HG02759 (cell line): Measurements from ENCODE around the gene SV2C.
A peak's percentile ranks its signal among the peaks of the same experiment; 100 is the strongest.

Experiments
- ATAC-seq: cut with Tn5 transposase; IDR thresholded peaks from one replicate; pipeline ENCODE4 v1.9.1; 2021; ENCODE audit warnings: mild to moderate bottlenecking, moderate library complexity; ENCODE audit not compliant: unreplicated experiment

Gene SV2C

DNA sequence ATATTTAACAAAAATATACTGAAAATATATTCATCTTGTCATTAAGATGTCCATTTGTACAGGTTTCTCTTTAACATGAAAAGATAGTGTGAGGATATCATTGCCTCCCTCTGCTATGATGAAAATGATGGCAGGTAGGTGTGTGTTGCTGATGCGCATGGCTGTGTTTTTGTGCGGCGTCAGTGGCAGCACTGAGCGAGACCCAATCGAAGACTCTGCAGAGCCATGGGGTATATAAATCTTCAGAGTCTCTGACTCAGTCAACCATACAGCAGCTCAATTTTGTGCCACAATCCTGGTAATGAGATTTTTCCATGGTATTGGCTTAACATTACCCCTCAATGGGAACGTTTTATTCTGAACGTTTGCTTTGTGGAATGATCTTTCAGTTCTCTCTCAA, 166.4 kb downstream of the SV2C start:
- no peak for ATAC-seq

DNA sequence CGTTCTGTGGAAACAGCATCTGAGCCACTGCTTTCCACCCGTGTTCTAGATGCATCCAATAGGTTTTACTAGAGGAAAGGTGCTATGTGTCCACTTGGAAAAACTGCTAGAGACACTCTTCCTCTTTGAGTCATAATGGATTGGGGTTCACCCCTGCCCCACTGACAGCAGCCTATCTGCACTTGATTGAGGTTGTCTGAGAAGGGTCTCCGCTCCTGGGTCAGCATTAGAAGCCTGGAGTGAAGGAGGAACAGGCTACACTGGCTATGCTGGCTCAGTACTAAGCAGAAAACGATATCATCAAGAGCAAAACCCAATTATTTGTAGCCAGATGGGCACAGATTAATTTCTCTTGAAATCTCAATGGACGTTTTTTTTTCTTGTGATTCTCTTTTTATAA, 167.3 kb downstream of the SV2C start:
- ATAC-seq, result no peak

DNA sequence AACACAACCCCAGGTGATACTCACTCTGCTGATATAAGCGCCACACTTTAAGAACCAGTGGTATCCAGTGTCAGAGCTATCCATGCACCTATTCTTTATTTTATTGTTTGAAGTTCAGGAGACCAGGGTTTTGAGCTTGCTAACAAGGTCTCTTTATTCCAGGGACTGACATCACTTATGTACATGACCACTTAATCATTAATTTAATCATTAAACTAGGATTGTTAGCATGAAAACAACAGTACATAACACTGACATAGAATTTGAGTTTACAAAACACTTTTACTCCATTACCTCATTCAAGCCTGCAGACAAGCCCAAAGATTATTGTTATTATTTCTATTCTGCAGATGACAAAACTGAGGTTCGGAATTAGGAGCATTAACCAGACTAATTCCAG, 168.5 kb downstream of the SV2C start:
- no peak for ATAC-seq

DNA sequence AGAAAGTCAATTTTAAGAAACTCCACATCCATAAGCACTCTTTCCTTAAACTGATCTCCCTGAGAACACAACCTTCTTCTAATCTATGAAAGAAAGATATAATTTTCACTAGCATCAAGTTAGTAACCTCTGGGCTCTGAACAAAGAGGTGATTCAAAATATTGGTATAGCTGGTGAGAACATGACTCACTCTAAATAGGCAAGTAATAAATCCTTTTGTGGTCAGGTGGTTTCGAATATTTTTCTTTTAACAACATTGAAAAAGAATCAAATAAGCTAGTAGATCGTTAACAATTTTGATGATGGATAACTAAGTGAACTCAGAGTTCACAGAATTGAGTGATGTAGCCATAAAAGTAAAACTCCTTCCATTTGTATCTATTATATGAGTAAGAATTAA, 169.3 kb downstream of the SV2C start:
- no peak for ATAC-seq

DNA sequence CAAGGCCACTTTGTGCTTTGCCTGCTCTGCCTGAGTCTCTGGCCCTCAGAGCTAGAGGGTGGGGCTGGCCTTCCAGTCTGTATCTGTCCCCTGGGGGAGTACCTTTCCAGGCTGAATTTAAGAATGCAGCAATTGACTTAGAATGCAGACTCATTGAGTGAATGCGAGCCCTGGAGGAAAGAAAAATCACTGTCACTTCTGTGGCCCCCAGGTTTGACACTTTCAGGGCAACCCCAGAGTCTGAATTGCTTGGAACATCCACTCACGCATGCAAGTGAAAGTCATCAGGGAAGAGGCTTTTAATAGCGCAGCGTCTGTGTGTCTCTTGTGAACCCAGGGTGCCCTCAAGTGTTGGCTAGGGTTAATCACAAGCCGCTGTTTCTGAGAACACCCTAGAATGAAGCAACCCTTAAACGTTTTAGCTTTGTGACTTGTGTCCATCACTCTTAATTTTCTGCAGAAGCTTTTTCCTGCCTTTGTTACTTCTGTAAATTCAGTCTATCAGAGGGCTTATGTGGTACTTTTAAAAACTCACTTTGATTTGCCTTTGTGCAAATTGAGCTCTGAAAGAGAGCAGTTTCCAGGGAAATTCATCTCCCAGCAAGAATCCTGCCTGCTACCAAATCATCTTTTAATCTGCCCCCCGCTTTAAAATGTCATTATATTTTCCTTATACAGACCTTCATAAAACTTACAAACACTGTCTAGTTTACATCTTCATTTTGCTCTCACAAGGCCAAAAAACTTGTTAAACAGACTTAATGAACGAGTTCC, 173.1 kb downstream of the SV2C start:
- ATAC-seq, result peak; percentile 85

DNA sequence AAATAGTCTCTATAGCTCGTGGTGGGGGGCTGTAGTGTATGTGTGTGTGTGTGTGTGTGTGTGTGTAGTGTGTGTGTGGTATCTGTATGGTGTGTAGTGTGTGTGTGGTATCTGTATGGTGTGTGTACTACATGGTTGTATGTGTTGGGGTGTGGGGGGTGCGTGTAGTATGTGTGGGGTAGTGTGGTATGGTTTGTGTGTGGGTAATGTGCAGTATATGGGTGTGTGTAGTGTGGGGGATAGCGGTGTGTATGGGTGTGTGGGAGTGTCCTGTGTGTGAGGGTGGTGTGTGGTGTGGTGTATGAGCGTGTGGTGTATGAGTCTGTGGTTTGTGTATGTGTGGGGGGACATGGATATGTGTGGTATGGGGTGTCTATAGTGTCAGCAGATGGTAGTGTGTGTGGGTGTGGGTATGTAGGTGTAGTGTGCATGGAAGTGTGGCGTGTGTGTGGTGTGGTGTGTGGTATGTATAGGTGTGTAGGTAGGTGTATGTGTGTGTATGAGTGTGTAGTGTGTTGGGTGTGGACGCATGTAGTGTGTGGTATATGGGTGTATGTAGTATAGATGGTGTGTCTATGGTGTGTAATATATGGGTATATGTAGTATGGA, 174.1 kb downstream of the SV2C start:
- ATAC-seq, result no peak

DNA sequence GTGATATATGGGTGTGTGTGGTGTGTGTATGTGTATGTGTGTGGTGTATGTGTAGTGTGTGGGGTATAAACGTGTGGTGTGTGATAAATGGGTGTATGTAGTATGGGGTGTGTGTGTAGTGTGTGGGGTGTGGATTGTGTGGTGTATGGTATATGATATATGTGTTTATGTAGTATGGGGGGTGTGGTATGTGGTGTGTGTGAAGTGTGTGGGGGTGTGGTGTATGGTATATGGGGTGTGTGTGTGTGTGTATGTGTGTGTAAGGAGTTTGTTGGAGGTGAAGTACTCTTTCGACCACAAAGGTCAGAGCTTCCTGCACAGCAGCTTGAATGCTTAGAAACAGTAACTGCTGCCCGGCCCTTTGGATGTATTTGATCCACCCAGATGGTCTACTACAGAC, 174.7 kb downstream of the SV2C start:
- ATAC-seq, result no peak

DNA sequence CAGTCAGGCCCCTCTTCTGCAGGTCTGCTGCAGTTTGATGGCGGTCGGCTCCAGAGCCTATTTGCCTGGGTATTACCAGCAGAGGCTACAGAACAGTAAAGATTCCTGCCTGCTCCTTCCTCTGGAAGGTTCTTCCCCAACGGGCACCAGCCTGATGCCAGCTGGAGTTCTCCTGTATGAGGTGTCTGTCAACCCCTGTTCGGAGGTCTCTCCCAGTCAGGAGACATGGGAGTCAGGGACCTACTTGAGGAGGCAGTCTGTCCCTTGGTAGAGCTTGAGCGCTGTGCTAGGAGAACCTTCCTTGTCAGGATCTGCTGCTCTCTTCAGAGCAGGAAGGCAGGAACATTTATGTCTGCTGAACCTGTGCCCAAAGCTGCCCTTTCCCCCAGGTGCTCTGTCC, 181.5 kb downstream of the SV2C start:
- ATAC-seq, result no peak

DNA sequence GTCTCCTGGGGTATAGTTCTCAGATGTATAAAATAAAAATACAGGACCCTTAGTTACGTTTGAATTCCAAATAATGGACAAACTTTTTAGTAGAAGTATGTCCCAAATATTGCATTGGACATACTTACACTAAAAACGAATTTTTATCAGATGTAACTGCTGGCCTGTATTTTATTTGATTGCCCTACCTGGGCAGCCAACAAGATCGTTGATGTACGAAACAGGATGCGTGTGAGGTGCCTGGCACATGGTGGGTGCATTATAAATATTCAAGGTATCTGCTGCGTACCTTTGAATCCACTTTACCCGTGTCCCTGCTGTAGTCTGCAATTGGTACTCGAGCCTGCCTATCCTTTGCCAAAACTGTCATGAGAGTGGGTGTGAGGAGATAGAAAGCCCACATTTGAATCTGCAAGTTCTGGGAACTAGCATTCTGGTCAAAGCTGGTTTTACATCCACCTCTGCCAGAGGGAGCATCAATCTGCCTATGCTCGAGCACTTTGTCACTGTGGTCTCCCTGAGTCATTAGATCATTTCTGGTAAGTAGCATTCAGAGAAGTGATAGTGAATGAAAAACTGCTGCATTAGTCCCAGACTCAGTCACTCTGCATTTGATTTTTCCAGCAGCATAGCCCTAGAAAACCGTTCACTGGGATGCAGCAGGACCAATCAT, 186.2 kb downstream of the SV2C start:
- ATAC-seq, result no peak

DNA sequence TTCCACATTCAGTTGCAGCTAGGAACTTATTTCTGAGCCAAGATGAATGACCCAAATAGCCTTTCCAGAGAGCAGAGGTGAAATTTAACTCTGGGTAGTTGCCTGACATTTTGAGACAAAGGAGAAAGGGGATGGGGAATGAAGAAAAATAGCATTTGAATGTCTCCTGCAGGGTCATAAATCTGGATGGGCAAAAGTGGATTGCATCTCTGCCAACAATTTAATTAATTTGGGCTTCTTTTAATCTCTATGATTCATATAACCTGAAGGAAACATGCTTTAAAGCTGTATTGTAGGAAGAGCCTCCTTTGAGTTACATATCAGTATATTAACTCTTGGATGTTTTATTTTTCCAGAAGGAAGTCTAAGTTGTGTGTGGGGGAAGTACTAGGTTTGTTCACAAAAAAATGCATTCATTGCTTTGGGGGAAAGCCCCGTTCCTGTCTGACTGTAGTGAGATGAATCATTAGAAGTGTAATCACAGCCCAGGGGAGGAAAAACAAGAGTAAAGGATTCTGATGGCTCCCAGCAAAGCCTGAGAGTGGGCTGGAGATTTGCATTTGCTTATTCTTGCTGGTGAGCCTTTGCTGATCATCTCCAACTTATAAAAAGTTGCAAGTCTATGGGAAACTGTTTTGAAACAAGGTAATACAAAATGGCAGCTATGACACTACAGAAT, 186.9 kb downstream of the SV2C start:
- peak; percentile 81 for ATAC-seq

DNA sequence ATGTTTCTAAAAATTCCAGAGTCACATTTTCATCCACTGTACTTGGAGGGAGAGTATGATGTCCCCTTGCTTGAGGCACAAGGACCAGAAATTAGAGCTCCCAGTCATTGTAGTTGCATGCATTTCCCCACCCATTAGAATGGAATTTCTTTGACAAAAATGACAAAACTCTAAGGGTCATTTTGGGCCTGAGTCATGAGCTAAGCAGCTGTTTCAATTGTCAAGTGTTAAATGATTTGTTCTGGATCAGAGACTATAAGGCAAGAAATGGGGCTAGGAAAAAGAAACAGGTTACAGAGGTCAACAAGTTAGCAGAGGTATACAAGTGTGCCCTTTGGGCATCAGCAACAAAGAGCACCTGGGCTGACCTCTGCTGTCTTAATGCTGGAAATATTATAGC, 188.7 kb downstream of the SV2C start:
- no peak for ATAC-seq

DNA sequence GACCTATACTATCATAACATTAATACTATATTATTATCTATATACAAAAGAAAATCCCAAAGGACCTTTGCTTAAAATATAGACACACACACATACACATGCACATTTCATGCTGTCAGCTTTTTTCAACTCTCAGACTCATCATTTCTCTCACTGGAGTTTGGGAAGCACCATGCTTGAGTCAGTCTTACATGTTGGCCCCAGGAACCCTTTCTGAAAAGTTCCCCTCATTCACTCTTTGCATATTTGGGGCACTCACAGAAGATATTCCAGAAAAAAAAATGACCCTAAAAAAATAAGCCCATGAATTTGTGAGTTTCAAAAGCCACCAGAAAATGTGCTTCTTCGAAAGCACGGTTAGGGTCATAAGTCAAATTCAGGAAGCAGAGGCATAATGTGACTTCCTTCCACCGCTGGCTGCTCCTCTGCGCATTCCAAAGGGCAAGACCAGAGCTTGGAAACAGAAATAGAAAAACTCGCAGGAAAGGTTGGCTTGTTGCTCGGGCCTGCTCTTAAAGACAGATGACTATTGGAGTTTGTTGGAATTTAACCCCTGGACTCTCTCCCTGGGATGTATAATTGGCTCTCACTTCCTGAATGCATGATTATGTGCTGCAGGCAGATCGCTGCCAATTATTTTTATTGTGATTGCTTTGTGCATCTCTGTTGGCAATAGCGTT, 190.2 kb downstream of the SV2C start:
- no peak for ATAC-seq

DNA sequence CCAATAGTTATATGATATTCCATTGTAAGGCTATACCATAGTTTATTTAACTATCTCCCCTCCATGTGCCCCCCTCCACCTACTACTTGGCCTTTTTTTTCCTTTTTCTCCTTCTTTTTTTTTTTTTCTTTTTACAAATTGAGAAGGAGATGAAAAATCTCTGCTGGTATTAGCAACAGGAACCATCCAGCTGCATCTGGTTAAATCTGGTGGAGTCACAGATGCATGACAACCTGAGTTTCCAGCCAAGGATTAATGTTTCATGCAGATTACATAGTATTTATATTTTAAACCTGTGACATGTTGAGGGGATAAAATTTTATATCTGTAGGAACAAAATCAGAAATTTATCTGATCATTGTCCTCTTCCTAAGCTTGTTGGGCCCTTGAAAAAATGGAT, 191.4 kb downstream of the SV2C start:
- ATAC-seq, result no peak

DNA sequence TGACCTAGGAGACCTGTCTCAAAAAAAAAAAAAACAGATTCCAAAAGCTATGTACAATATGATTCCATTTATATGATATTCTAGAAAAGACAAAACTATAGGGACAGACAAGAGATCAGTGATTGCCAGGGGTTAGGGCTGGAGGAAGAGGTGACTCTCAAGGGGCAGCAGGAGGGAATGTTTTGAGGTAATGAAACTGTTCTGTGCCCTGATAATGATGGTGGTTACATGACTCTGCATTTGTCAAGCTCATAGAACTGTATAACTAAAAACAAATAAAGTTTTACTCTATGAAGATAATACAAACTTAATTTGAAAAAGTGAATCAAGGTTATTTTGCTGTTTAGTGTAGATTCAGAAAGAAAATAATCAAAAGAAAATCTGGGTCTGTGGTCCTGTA, 194.6 kb downstream of the SV2C start:
- no peak for ATAC-seq

DNA sequence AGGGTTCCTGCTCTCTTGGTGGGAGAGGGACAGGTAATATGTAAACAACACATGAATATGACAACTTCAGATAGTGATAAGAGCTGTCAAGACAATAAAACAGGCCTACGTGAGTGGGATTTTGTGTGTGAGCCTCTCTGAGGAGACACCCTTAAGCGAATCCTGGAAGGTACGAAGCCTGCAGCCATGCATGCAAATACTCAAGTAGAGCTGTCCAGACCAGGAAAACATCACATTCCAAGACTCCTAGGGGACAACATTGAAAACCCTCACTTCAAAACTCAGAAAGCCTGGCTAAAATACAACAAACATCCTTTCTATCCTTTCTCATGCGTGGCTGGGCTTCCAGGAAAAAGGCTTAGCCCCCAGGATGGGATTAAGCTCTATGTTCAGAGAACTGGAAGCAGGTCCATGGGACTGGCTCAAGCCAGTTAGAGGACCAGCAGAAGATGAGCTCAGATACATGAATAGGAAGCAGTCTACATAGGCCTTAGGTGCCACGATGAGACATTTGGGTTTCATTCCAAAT, 195.1 kb downstream of the SV2C start:
- ATAC-seq, result no peak

DNA sequence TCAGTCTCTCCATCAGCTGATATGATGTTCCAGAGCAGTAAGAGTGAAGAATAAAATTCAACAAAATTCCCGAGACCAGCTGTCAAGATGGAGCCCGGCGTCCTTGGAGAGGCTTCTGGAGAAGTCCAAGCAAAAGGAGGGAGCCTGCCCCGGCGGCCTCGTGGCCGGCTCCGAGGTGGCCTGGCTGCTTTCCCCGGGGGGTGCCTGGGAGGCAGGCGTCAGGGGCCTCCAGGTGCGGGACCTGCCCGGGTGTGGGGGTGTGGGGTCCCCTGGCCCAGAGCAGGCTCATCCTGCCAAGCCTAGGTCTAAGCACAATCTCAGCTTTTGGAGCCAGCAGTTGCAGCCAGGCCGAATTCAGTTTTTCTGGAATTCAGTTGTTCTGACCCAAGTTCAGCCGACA, 197.3 kb downstream of the SV2C start:
- no peak for ATAC-seq

DNA sequence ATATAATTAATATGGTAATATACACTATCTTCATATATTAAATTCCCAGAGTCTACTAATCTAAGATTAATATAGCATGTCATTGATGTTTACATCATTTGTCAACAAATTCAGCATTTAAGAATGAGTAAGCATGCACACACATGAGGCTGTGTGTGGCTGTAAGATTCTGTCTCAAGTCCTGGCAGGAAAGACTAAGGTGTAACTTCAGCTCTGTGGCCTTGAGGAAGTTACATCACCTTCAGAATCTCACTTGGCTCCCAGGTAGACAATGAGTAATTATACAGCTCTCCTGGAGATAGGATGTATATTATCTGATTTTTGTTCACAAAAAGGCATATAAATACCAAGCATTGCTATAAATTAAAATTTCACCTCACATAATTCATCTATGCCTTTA, 200.5 kb downstream of the SV2C start:
- ATAC-seq, result no peak

DNA sequence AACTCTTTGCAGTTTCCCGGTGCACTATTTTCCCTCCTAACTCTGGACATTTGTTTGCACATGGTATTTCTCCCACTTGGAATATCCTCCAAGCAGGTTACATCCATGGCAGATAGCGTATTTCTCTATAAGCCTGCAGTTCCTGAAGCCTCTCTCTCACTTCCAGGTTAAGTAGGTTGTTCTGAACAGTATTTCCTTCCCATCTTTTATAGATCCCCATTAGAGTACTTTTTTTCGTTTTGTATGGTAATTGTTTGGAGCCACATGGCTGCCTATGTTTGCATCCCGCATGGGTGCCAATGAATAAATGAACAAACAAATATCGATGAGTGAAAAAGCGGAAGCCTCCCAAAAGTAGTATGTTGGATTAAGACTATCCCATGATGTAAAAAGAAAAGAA, 206.5 kb downstream of the SV2C start:
- no peak for ATAC-seq

DNA sequence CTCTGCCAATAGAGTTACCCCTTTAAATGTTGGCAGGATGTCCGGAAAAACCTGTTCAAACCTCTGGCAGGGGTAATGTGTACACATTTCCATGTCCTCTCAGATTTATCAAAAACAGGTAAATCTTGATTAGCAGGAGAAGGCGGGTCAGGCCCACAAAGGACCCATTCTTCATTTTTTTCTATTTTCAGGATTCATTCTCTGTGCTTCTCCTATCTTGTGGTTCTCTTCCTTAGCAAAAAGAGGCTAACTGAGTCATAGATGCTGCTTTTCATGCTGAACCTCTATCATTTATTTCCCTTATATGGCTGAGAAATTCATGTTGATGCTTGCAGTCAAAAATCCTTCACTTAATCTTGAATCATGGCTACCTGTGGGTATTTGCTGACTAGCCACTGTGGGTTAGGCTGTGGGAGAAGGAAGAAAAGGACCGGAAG, 207.2 kb downstream of the SV2C start:
- ATAC-seq, result no peak

DNA sequence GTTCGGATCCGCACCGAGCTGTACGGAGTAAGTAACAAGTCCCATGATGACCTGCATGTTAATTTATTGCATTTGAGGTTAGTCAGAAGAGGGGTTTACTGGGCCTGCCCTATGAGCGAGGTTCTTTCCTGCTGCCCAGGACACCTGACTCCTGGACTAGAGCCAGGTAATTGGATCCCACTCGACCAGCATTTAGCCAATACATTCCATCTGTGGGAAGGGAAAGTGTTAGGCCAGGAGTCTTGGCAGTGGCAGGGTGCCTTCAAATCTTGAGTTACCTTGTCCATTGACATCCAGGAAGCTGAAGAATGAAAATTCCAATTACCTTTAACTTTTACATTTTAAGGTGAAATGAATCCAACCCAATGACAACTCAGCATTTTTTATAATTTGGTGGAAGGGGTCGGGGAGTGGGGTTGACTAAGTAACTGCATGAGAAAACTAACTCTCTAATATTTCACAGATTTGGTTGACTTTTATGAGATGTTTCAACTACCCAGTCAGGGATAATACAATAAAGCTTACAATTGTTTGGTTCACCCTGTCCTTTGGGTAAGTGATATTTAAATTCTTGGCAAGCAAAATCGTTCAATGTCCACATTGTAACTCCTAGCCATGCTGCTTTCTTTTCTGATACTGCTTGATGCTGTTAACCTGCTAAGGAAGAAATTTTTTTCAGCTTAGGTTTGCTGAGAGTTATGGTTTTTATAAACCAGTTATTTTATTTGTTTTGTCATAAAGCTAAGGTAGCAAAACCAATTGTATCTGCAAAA, 208.3 kb downstream of the SV2C start:
- ATAC-seq, result no peak
